HG02840 (cell line): Measurements from ENCODE around the gene KCNJ16.
A peak's percentile ranks its signal among the peaks of the same experiment; 100 is the strongest.

Source experiments
- ATAC-seq: cut with Tn5 transposase; IDR thresholded peaks from one replicate; pipeline ENCODE4 v1.9.1; 2021; ENCODE audit warnings: mild to moderate bottlenecking, moderate library complexity, moderate number of reproducible peaks; ENCODE audit not compliant: unreplicated experiment, low FRiP score

Gene KCNJ16

GRCh38 chr17:70123193-70123592 lies 48.2 kb downstream of the KCNJ16 start:
- ATAC-seq = no peak

GRCh38 chr17:70124723-70125122 lies 49.7 kb downstream of the KCNJ16 start:
- ATAC-seq = no peak

- no peak for ATAC-seq
Observed at GRCh38 chr17:70127221-70127873, 52.3 kb downstream of the KCNJ16 start.

- ATAC-seq = no peak
Observed at GRCh38 chr17:70128727-70129238, 53.8 kb downstream of the KCNJ16 start.

GRCh38 chr17:70130289-70130688 lies 55.3 kb downstream of the KCNJ16 start:
- no peak for ATAC-seq

- no peak for ATAC-seq
Observed at GRCh38 chr17:70132505-70132904, 57.5 kb downstream of the KCNJ16 start.

GRCh38 chr17:70134042-70134441 lies 59.0 kb downstream of the KCNJ16 start:
- ATAC-seq = no peak

- no peak for ATAC-seq
Observed at GRCh38 chr17:70134777-70135176, 59.8 kb downstream of the KCNJ16 start.

GRCh38 chr17:70136131-70136530 lies 61.1 kb downstream of the KCNJ16 start:
- ATAC-seq = no peak

- peak; percentile 98 for ATAC-seq
Observed at GRCh38 chr17:70137451-70138230, 62.6 kb downstream of the KCNJ16 start.

GRCh38 chr17:70138291-70138865 lies 63.4 kb downstream of the KCNJ16 start:
- no peak for ATAC-seq

- ATAC-seq = no peak
Observed at GRCh38 chr17:70139449-70139993, 64.5 kb downstream of the KCNJ16 start.

- ATAC-seq = no peak
Observed at GRCh38 chr17:70144260-70144846, 69.3 kb downstream of the KCNJ16 start.

GRCh38 chr17:70153210-70153609 lies 78.2 kb downstream of the KCNJ16 start:
- no peak for ATAC-seq

GRCh38 chr17:70157151-70157550 lies 82.1 kb downstream of the KCNJ16 start:
- no peak for ATAC-seq

- no peak for ATAC-seq
Observed at GRCh38 chr17:70158180-70158579, 83.2 kb downstream of the KCNJ16 start.

GRCh38 chr17:70158591-70158990 lies 83.6 kb downstream of the KCNJ16 start:
- no peak for ATAC-seq

- ATAC-seq = no peak
Observed at GRCh38 chr17:70159980-70160379, 85.0 kb downstream of the KCNJ16 start.

- no peak for ATAC-seq
Observed at GRCh38 chr17:70161519-70161918, 86.5 kb downstream of the KCNJ16 start.

- no peak for ATAC-seq
Observed at GRCh38 chr17:70165383-70165782, 90.4 kb downstream of the KCNJ16 start.

GRCh38 chr17:70166615-70167014 lies 91.6 kb downstream of the KCNJ16 start:
- ATAC-seq = no peak
